ENCODE measurements around the gene BCAS1. TPM values are rescaled to one million over a fixed set of nuclear protein-coding genes. Genes with fewer than 3 reads are reported as not detected.

BCAS1 gene
- total RNA-seq, 1 experiment from 2014 or later = 1.2 TPM

- no peaks in the 10 kb centered on the region for H3K9me3 ChIP-seq
- DNase-seq = no peak
- H3K9me3 Mint-ChIP-seq (ENCODE audit: unreplicated experiment) = no peaks in the 10 kb centered on the region
- H3K36me3 ChIP-seq (ENCODE audit: control insufficient read depth, insufficient read depth, low read length) = no peaks in the 10 kb centered on the region
- H3K27ac Mint-ChIP-seq (ENCODE audit: unreplicated experiment) = no peak overlapping the region
- H3K4me1 ChIP-seq = no peaks in the 10 kb centered on the region
- BruUV-seq (replicated peaks) = no TSS peak
- TF ChIP-seq CTCF (IDR thresholded peaks at IDR 0.05; ENCODE audit: insufficient read depth in 1 of 2, low read depth in 1 of 2, low read length in 1 of 2, severe bottlenecking in 1 of 2, unreplicated experiment in 1 of 2) = no peak
- H3K27me3 Mint-ChIP-seq (ENCODE audit: insufficient read depth, unreplicated experiment) = peaks cover 8% of the 10 kb centered on the region
- H3K27me3 ChIP-seq (replicated peaks; ENCODE audit: control insufficient read depth, insufficient read depth, low read length) = 0 out of 2 replicates have a peak, but pooled peaks cover 1% of the 10 kb centered on the region
- no peak overlapping the region for H3K4me3 ChIP-seq (ENCODE audit: low read depth, low read length)
- H3K4me1 Mint-ChIP-seq (ENCODE audit: low read depth, unreplicated experiment) = no peaks in the 10 kb centered on the region
- H3K36me3 Mint-ChIP-seq (ENCODE audit: insufficient read depth, unreplicated experiment) = no peaks in the 10 kb centered on the region
- no peak overlapping the region for H3K4me3 Mint-ChIP-seq (ENCODE audit: unreplicated experiment)
- intact Hi-C loops (cut with micrococcal nuclease; ENCODE audit: unreplicated experiment) = no loop called here
- POLR2A ChIA-PET = no interaction called here
- CTCF ChIA-PET = interaction anchor here (0.6 kb wide), 1 partner anchor 78 kb away, joined by 7 read pairs; no protein-coding TSS in a partner anchor
Observed at GRCh38 chr20:53980031-53980465, 90.3 kb downstream of the BCAS1 start.

DNA sequence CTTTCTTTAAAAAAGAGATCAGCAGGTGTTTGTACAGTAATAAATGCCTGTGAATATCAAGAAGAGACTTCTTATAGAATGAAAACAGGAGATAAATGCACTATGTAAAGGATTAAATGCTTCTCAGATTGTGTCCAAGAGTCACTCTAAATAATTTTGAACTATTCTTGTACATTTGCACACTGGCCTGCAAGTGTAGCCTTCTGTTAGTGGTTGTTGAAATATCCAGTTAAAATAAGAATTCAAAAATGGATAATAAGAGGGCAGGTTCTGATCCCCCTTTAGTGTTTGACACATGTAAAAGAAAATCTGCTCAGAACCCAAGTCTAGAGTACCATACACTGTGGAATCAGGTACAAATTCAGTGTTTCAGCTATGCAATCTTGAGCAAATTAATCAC lies 91.9 kb downstream of the BCAS1 start:
- intact Hi-C loops (cut with micrococcal nuclease; ENCODE audit: unreplicated experiment) = no loop called here
- Mint-ChIP-seq H3K4me1 (ENCODE audit: low read depth, unreplicated experiment) (no peaks in the 10 kb centered on the region), H3K4me3 (ENCODE audit: unreplicated experiment) (no peak overlapping the region), H3K36me3 (ENCODE audit: insufficient read depth, unreplicated experiment) (no peaks in the 10 kb centered on the region), H3K27me3 (ENCODE audit: insufficient read depth, unreplicated experiment) (peaks cover under 1% of the 10 kb centered on the region), H3K9me3 (ENCODE audit: unreplicated experiment) (peaks cover 6% of the 10 kb centered on the region), H3K27ac (ENCODE audit: unreplicated experiment) (no peak overlapping the region)
- no TSS peak for BruUV-seq (replicated peaks)
- Histone ChIP-seq H3K4me1 (no peaks in the 10 kb centered on the region), H3K27me3 (replicated peaks; ENCODE audit: control insufficient read depth, insufficient read depth, low read length) (no peaks in the 10 kb centered on the region), H3K9me3 (no peaks in the 10 kb centered on the region), H3K4me3 (ENCODE audit: low read depth, low read length) (no peak overlapping the region), H3K36me3 (ENCODE audit: control insufficient read depth, insufficient read depth, low read length) (no peaks in the 10 kb centered on the region)
- no peak for TF ChIP-seq CTCF (IDR thresholded peaks at IDR 0.05; ENCODE audit: insufficient read depth in 1 of 2, low read depth in 1 of 2, low read length in 1 of 2, severe bottlenecking in 1 of 2, unreplicated experiment in 1 of 2)
- ChIA-PET CTCF (no interaction called here), POLR2A (no interaction called here)
- DNase-seq = no peak

DNA sequence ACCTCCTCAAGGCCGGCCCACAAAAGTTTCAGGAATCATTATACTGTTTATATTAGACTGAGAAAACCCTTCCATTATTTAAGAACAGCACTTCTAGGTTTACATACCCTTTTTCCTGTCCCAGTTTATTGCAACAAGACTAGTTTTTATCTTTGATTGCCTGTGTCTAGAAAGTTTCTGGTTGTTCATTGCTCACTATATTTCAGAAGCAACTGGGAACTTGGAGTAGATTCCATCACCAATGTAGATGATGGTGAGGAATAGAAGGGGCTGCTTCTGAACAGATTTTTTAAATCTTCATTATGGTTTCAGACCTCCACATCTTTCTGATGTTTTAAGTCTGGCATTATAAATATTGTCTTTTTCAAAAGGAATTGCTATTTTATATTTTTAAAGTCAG lies 93.0 kb downstream of the BCAS1 start:
- Mint-ChIP-seq H3K4me3 (ENCODE audit: unreplicated experiment) (no peak overlapping the region), H3K36me3 (ENCODE audit: insufficient read depth, unreplicated experiment) (no peaks in the 10 kb centered on the region), H3K27ac (ENCODE audit: unreplicated experiment) (no peak overlapping the region), H3K27me3 (ENCODE audit: insufficient read depth, unreplicated experiment) (no peaks in the 10 kb centered on the region), H3K4me1 (ENCODE audit: low read depth, unreplicated experiment) (no peaks in the 10 kb centered on the region), H3K9me3 (ENCODE audit: unreplicated experiment) (peaks cover 10% of the 10 kb centered on the region)
- ChIA-PET CTCF (no interaction called here), POLR2A (no interaction called here)
- intact Hi-C loops (cut with micrococcal nuclease; ENCODE audit: unreplicated experiment) = no loop called here
- Histone ChIP-seq H3K27me3 (replicated peaks; ENCODE audit: control insufficient read depth, insufficient read depth, low read length) (no peaks in the 10 kb centered on the region), H3K36me3 (ENCODE audit: control insufficient read depth, insufficient read depth, low read length) (no peaks in the 10 kb centered on the region), H3K4me3 (ENCODE audit: low read depth, low read length) (no peak overlapping the region), H3K4me1 (no peaks in the 10 kb centered on the region), H3K9me3 (no peaks in the 10 kb centered on the region)
- no peak for DNase-seq
- no TSS peak for BruUV-seq (replicated peaks)
- no peak for TF ChIP-seq CTCF (IDR thresholded peaks at IDR 0.05; ENCODE audit: insufficient read depth in 1 of 2, low read depth in 1 of 2, low read length in 1 of 2, severe bottlenecking in 1 of 2, unreplicated experiment in 1 of 2)
